Mucosa of stomach (tissue), 1 donor: Measurements from ENCODE around the gene SMIM11.
"Not testable (repeated sequence)": the region's sequence is repeated elsewhere in the genome, so short reads cannot be mapped to it uniquely, and the experiment has no call there.

ENCODE experiments used
- H3K27me3 ChIP-seq: one replicate; pipeline ENCODE4 v1.7.0; 2013; ENCODE audit warnings: mild to moderate bottlenecking, low read length; ENCODE audit not compliant: control insufficient read depth, insufficient read depth
- H3K36me3 ChIP-seq: one replicate; pipeline ENCODE4 v1.7.0; 2013; ENCODE audit warnings: low read length; ENCODE audit not compliant: control insufficient read depth, insufficient read depth
- H3K4me1 ChIP-seq: one replicate; pipeline ENCODE4 v1.7.0; 2013; ENCODE audit warnings: mild to moderate bottlenecking, low read length; ENCODE audit not compliant: control insufficient read depth, insufficient read depth
- H3K4me3 ChIP-seq: one replicate; pipeline ENCODE4 v1.7.0; 2013; ENCODE audit warnings: low read length
- H3K9ac ChIP-seq: one replicate; pipeline ENCODE4 v1.7.0; 2013; ENCODE audit warnings: mild to moderate bottlenecking, low read length, moderate library complexity
- H3K9me3 ChIP-seq: one replicate; pipeline ENCODE4 v1.7.0; 2013; ENCODE audit warnings: mild to moderate bottlenecking, low read length, moderate library complexity; ENCODE audit not compliant: control insufficient read depth
- donor health status: Pancreatic carcinoma.

The SMIM11 gene, protein sequence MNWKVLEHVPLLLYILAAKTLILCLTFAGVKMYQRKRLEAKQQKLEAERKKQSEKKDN

DNA sequence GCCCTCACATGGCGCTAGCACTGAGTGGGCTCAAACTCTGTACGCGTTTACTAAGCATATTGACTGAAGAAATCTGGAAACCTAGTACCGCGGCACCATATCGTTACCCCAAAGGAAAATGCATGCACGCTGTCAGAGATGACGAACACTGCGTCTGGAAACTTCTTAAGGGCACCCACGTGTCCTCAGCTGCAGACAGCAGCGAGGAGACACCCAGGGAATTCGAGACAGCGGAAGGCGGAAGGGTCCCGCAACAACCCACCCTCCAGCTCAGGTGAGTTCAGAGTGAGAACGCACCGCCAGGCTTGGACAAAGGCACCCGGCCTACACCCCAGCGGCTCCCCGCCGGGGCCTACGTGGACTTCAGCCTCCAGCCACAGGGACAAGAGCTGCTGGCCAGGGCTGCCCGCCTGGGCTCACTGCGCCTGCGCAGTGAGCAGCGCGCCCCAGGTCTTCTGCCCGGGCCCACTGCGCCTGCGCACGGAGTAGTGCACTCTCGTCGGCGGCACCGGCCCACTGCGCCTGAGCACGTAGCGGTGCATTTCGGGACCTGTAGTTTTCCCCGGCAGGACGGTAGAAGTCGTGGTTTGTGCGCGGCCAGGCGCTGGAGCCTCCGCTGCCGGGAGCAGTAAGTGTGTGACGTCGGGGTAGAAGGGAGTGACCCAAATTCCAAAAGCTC, at the start of gene SMIM11:
SMIM11 (plus strand) TSS at position 568 of the 679 bp plus-strand sequence. CDS start 3,998 bp downstream, outside the sequence.
- not testable (repeated sequence) for H3K4me3 ChIP-seq, H3K27me3 ChIP-seq, H3K36me3 ChIP-seq, H3K4me1 ChIP-seq, H3K9ac ChIP-seq, H3K9me3 ChIP-seq

DNA sequence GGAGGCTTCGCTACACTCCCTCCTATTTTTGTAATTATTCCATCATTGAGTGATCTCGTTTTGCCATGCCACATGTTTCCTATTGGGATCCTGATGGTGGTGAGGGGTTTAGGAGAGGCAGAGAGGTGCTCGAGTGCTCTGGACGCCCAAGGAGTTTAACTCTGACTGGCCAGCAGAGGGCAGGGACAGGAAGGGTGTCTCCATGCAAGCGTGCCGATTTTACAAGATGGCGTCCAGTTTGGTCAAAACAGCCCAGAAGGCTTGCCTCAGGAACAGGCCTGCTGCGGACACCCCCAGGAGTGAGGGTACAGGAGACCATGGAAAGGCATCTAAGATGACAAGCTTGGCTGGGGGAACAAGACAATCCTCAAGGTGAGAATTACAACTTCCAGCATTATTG, 45.3 kb upstream of the SMIM11 start:
- no peaks in the 10 kb centered on the region for H3K4me1 ChIP-seq
- no peaks in the 10 kb centered on the region for H3K36me3 ChIP-seq
- H3K9ac ChIP-seq, result no peak overlapping the region
- no peak overlapping the region for H3K4me3 ChIP-seq
- no peaks in the 10 kb centered on the region for H3K27me3 ChIP-seq
- H3K9me3 ChIP-seq, result no peaks in the 10 kb centered on the region

GRCh38 chr21:34331726-34332125, 43.6 kb upstream of the SMIM11 start:
- Histone ChIP-seq H3K4me3 (no peak overlapping the region), H3K36me3 (no peaks in the 10 kb centered on the region), H3K4me1 (no peaks in the 10 kb centered on the region), H3K9me3 (no peaks in the 10 kb centered on the region), H3K9ac (no peak overlapping the region), H3K27me3 (no peaks in the 10 kb centered on the region)

- Histone ChIP-seq H3K9ac (no peak overlapping the region), H3K4me3 (no peak overlapping the region), H3K9me3 (no peaks in the 10 kb centered on the region), H3K4me1 (no peaks in the 10 kb centered on the region), H3K36me3 (no peaks in the 10 kb centered on the region), H3K27me3 (no peaks in the 10 kb centered on the region)
These were observed 43.0 kb upstream of the SMIM11 start for GRCh38 chr21:34332347-34332746.

DNA sequence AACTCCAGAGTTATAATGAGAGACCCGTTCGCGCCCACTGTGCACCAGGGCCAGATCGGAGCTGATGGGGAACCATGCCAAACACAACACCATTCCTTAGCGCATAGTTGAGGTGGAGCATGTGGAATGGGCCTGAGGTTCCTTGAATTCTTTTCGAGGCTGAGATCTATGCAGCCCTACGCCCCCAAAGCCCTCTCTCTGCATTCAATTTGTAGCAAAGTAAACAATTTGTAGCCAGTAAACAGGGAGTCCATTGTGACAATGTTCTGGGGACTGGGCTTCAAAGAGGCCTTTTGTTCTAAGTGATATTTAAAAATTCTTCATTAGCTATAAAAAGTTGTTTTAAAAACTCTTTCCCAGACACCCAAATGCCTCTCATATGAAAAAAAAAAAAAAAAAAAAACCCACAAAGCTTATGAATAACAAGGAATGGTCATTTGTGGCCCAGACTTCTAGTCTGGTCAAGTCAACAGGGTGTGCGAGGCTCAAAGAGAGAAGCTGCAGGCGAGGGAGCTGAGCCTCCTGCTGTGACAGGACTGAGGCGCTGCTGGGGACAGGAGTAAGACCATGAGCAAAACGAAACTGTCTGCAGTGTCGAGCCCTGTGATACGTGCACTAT, 42.1 kb upstream of the SMIM11 start:
- no peaks in the 10 kb centered on the region for H3K36me3 ChIP-seq
- no peaks in the 10 kb centered on the region for H3K9me3 ChIP-seq
- H3K4me3 ChIP-seq, result no peak overlapping the region
- H3K9ac ChIP-seq, result no peak overlapping the region
- no peaks in the 10 kb centered on the region for H3K27me3 ChIP-seq
- H3K4me1 ChIP-seq, result no peaks in the 10 kb centered on the region

- Histone ChIP-seq H3K36me3 (no peaks in the 10 kb centered on the region), H3K4me1 (no peaks in the 10 kb centered on the region), H3K9me3 (no peaks in the 10 kb centered on the region), H3K4me3 (no peak overlapping the region), H3K9ac (no peak overlapping the region), H3K27me3 (peaks cover 4% of the 10 kb centered on the region)
These were observed 40.0 kb upstream of the SMIM11 start for GRCh38 chr21:34335316-34335715.

DNA sequence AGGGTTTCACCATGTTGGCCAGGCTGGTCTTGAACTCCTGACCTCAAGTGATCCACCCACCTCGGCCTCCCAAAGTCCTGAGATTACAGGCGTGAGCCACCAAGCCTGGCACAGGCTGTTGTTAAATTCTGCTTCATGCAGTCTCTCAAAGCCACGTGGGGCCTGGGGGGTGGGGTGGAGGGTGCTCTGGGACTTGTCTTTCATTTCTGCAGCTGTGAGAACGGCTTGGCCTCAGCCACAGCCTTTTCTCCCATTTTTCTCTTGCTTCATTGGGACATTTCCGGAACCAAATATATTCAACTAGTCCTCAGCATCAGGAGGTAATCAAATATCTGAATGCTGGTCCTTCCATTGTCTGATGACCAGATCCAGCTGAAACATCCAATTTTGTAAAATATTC, 39.1 kb upstream of the SMIM11 start:
- Histone ChIP-seq H3K9ac (no peak overlapping the region), H3K4me1 (no peaks in the 10 kb centered on the region), H3K4me3 (no peak overlapping the region), H3K27me3 (peaks cover 4% of the 10 kb centered on the region), H3K36me3 (no peaks in the 10 kb centered on the region), H3K9me3 (no peaks in the 10 kb centered on the region)

- Histone ChIP-seq H3K27me3 (peaks cover 4% of the 10 kb centered on the region), H3K4me3 (no peak overlapping the region), H3K9ac (no peak overlapping the region), H3K9me3 (no peaks in the 10 kb centered on the region), H3K36me3 (no peaks in the 10 kb centered on the region), H3K4me1 (no peaks in the 10 kb centered on the region)
These were observed 38.4 kb upstream of the SMIM11 start for GRCh38 chr21:34336756-34337391.

- Histone ChIP-seq H3K36me3 (no peaks in the 10 kb centered on the region), H3K9ac (no peak overlapping the region), H3K4me1 (no peaks in the 10 kb centered on the region)
These were observed 37.6 kb upstream of the SMIM11 start for GRCh38 chr21:34337741-34338140.

GRCh38 chr21:34338226-34338625, 37.1 kb upstream of the SMIM11 start:
- H3K9ac ChIP-seq, result no peak overlapping the region
- H3K27me3 ChIP-seq, result peaks cover 4% of the 10 kb centered on the region
- no peak overlapping the region for H3K4me3 ChIP-seq
- no peaks in the 10 kb centered on the region for H3K36me3 ChIP-seq
- H3K4me1 ChIP-seq, result no peaks in the 10 kb centered on the region
- H3K9me3 ChIP-seq, result no peaks in the 10 kb centered on the region

More at GRCh38 chr21:34337741-34338140, 37.6 kb upstream of the SMIM11 start:
- H3K9me3 ChIP-seq, result no peaks in the 10 kb centered on the region
- no peak overlapping the region for H3K4me3 ChIP-seq
- peaks cover 4% of the 10 kb centered on the region for H3K27me3 ChIP-seq

DNA sequence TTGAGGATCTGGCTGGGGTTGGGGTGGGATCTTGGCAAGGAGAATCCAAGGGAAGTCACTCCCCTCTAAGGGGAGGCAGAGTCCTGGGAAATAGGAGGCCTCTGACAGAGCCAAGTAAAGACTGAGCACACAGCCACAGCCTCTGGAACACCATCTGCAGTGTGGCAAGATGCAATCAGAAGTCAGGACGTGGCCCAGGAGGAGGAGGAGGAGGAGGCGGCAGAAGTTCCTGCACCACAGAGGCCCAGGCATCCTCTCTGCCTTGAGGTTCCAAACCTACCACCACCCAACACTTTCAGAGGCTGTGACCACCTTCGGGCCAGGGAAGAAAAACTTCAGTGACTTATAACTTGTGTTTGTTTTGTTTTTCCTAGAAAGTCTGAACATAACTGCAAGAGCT, 35.2 kb upstream of the SMIM11 start:
- Histone ChIP-seq H3K4me1 (no peaks in the 10 kb centered on the region), H3K27me3 (peaks cover 4% of the 10 kb centered on the region)

DNA sequence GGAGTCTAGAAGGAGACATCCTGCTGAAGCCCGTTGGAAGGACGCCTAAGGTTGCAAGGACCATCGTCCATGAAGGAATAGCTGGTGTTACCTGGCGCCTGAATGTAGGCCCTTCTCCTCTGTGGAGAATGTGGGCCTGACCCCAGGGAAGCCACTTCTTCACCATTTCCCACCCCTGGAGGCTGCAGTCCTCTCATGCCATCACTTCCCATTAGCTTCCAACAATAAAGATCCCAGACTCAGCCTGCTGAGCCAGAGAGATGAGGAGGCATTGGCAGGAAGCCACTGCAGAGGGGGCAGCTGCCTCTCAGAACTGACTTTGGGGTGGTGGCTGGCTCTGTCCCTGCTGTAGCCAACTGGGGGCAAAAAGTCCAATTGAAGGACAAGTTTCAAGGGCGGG, 32.8 kb upstream of the SMIM11 start:
- H3K4me1 ChIP-seq, result no peaks in the 10 kb centered on the region
- peaks cover 4% of the 10 kb centered on the region for H3K27me3 ChIP-seq
- H3K9me3 ChIP-seq, result no peaks in the 10 kb centered on the region
- H3K4me3 ChIP-seq, result no peak overlapping the region
- no peak overlapping the region for H3K9ac ChIP-seq
- H3K36me3 ChIP-seq, result no peaks in the 10 kb centered on the region

More for the DNA sequence above, 35.2 kb upstream of the SMIM11 start:
- Histone ChIP-seq H3K9me3 (no peaks in the 10 kb centered on the region), H3K9ac (no peak overlapping the region), H3K36me3 (no peaks in the 10 kb centered on the region), H3K4me3 (no peak overlapping the region)
